ENCODE data around the gene OR4F15. TPM values are rescaled to one million over a fixed set of nuclear protein-coding genes. Genes with fewer than 3 reads are reported as not detected.
"Not testable (repeated sequence)": the region's sequence is repeated elsewhere in the genome, so short reads cannot be mapped to it uniquely, and the experiment has no call there.

The OR4F15 gene
- total and polyA plus RNA-seq, 4 donors: not detected

GRCh38 chr15:101780225-101780624 lies 31.8 kb upstream of the OR4F15 start:
- WGBS (ENCODE audit: insufficient coverage): no CpG with 5 or more reads among the region's 1 CpG
- not testable (repeated sequence) for H3K4me3 ChIP-seq (ENCODE audit: low read depth, low read length); H3K9me3 ChIP-seq (ENCODE audit: control insufficient read depth, insufficient read depth, low read length); DNase-seq (ENCODE audit: low read depth in 4 of 6, low spot score in 6 of 6); H3K36me3 ChIP-seq (ENCODE audit: control insufficient read depth, insufficient read depth, low read length); H3K4me1 ChIP-seq (ENCODE audit: control insufficient read depth, insufficient read depth, low read length); H3K27me3 ChIP-seq (ENCODE audit: control insufficient read depth, insufficient read depth, low read length); H3K27ac ChIP-seq (ENCODE audit: low read depth, low read length)

GRCh38 chr15:101781928-101782327 lies 30.1 kb upstream of the OR4F15 start:
- H3K27me3 ChIP-seq (ENCODE audit: control insufficient read depth, insufficient read depth, low read length): no peaks in the 10 kb centered on the region
- WGBS (ENCODE audit: insufficient coverage): 67% methylated on average over 7 of the region's 9 CpGs

GRCh38 chr15:101784644-101785043 lies 27.4 kb upstream of the OR4F15 start:
- no peak overlapping the region for H3K27ac ChIP-seq (ENCODE audit: low read depth, low read length)
- H3K36me3 ChIP-seq (ENCODE audit: control insufficient read depth, insufficient read depth, low read length): no peaks in the 10 kb centered on the region
- H3K27me3 ChIP-seq (ENCODE audit: control insufficient read depth, insufficient read depth, low read length): no peaks in the 10 kb centered on the region
- H3K4me3 ChIP-seq (ENCODE audit: low read depth, low read length): no peak overlapping the region
- no CpG with 5 or more reads among the region's 2 CpGs for WGBS (ENCODE audit: insufficient coverage)
- no peaks in the 10 kb centered on the region for H3K4me1 ChIP-seq (ENCODE audit: control insufficient read depth, insufficient read depth, low read length)
- no peak for DNase-seq (ENCODE audit: low read depth in 4 of 6, low spot score in 6 of 6)
- H3K9me3 ChIP-seq (ENCODE audit: control insufficient read depth, insufficient read depth, low read length): no peaks in the 10 kb centered on the region

More at GRCh38 chr15:101781928-101782327, 30.1 kb upstream of the OR4F15 start:
- Histone ChIP-seq H3K9me3 (ENCODE audit: control insufficient read depth, insufficient read depth, low read length) (no peaks in the 10 kb centered on the region), H3K4me1 (ENCODE audit: control insufficient read depth, insufficient read depth, low read length) (no peaks in the 10 kb centered on the region), H3K36me3 (ENCODE audit: control insufficient read depth, insufficient read depth, low read length) (no peaks in the 10 kb centered on the region), H3K27ac (ENCODE audit: low read depth, low read length) (no peak overlapping the region), H3K4me3 (ENCODE audit: low read depth, low read length) (no peak overlapping the region)
- no peak for DNase-seq (ENCODE audit: low read depth in 4 of 6, low spot score in 6 of 6)

- not testable (repeated sequence) for H3K27me3 ChIP-seq (ENCODE audit: control insufficient read depth, insufficient read depth, low read length); H3K4me1 ChIP-seq (ENCODE audit: control insufficient read depth, insufficient read depth, low read length); H3K27ac ChIP-seq (ENCODE audit: low read depth, low read length); H3K9me3 ChIP-seq (ENCODE audit: control insufficient read depth, insufficient read depth, low read length); DNase-seq (ENCODE audit: low read depth in 4 of 6, low spot score in 6 of 6); H3K36me3 ChIP-seq (ENCODE audit: control insufficient read depth, insufficient read depth, low read length); H3K4me3 ChIP-seq (ENCODE audit: low read depth, low read length)
- WGBS (ENCODE audit: insufficient coverage): no CpG with 5 or more reads among the region's 2 CpGs
Observed at GRCh38 chr15:101786422-101786821, 25.6 kb upstream of the OR4F15 start.

- not testable (repeated sequence) for H3K4me1 ChIP-seq (ENCODE audit: control insufficient read depth, insufficient read depth, low read length); H3K9me3 ChIP-seq (ENCODE audit: control insufficient read depth, insufficient read depth, low read length); H3K27ac ChIP-seq (ENCODE audit: low read depth, low read length); H3K4me3 ChIP-seq (ENCODE audit: low read depth, low read length); H3K27me3 ChIP-seq (ENCODE audit: control insufficient read depth, insufficient read depth, low read length); H3K36me3 ChIP-seq (ENCODE audit: control insufficient read depth, insufficient read depth, low read length); DNase-seq (ENCODE audit: low read depth in 4 of 6, low spot score in 6 of 6)
- WGBS (ENCODE audit: insufficient coverage): 60% methylated on average over 1 of the region's 2 CpGs
Observed at GRCh38 chr15:101788001-101788400, 24.0 kb upstream of the OR4F15 start.

GRCh38 chr15:101788503-101789269 lies 23.3 kb upstream of the OR4F15 start:
- H3K4me3 ChIP-seq (ENCODE audit: low read depth, low read length); H3K4me1 ChIP-seq (ENCODE audit: control insufficient read depth, insufficient read depth, low read length); H3K36me3 ChIP-seq (ENCODE audit: control insufficient read depth, insufficient read depth, low read length); H3K9me3 ChIP-seq (ENCODE audit: control insufficient read depth, insufficient read depth, low read length); DNase-seq (ENCODE audit: low read depth in 4 of 6, low spot score in 6 of 6); H3K27me3 ChIP-seq (ENCODE audit: control insufficient read depth, insufficient read depth, low read length); H3K27ac ChIP-seq (ENCODE audit: low read depth, low read length): not testable (repeated sequence)
- no CpG with 5 or more reads among the region's 5 CpGs for WGBS (ENCODE audit: insufficient coverage)

- H3K36me3 ChIP-seq (ENCODE audit: control insufficient read depth, insufficient read depth, low read length); DNase-seq (ENCODE audit: low read depth in 4 of 6, low spot score in 6 of 6); H3K4me3 ChIP-seq (ENCODE audit: low read depth, low read length); H3K27me3 ChIP-seq (ENCODE audit: control insufficient read depth, insufficient read depth, low read length); H3K9me3 ChIP-seq (ENCODE audit: control insufficient read depth, insufficient read depth, low read length); H3K27ac ChIP-seq (ENCODE audit: low read depth, low read length); H3K4me1 ChIP-seq (ENCODE audit: control insufficient read depth, insufficient read depth, low read length): not testable (repeated sequence)
- no CpG with 5 or more reads among the region's 4 CpGs for WGBS (ENCODE audit: insufficient coverage)
Observed at GRCh38 chr15:101790748-101791147, 21.3 kb upstream of the OR4F15 start.

- not testable (repeated sequence) for H3K4me1 ChIP-seq (ENCODE audit: control insufficient read depth, insufficient read depth, low read length); H3K36me3 ChIP-seq (ENCODE audit: control insufficient read depth, insufficient read depth, low read length); H3K27me3 ChIP-seq (ENCODE audit: control insufficient read depth, insufficient read depth, low read length); H3K9me3 ChIP-seq (ENCODE audit: control insufficient read depth, insufficient read depth, low read length); H3K27ac ChIP-seq (ENCODE audit: low read depth, low read length); H3K4me3 ChIP-seq (ENCODE audit: low read depth, low read length); DNase-seq (ENCODE audit: low read depth in 4 of 6, low spot score in 6 of 6)
- 80% methylated on average over 4 of the region's 7 CpGs for WGBS (ENCODE audit: insufficient coverage)
Observed at GRCh38 chr15:101793981-101794380, 18.0 kb upstream of the OR4F15 start.

- Histone ChIP-seq H3K9me3 (ENCODE audit: control insufficient read depth, insufficient read depth, low read length) (no peaks in the 10 kb centered on the region), H3K4me3 (ENCODE audit: low read depth, low read length) (no peak overlapping the region), H3K4me1 (ENCODE audit: control insufficient read depth, insufficient read depth, low read length) (no peaks in the 10 kb centered on the region), H3K27me3 (ENCODE audit: control insufficient read depth, insufficient read depth, low read length) (no peaks in the 10 kb centered on the region), H3K36me3 (ENCODE audit: control insufficient read depth, insufficient read depth, low read length) (no peaks in the 10 kb centered on the region), H3K27ac (ENCODE audit: low read depth, low read length) (no peak overlapping the region)
- no CpG with 5 or more reads among the region's 1 CpG for whole genome bisulfite sequencing (ENCODE audit: insufficient coverage)
- DNase-seq (ENCODE audit: low read depth in 4 of 6, low spot score in 6 of 6): no peak
Observed at GRCh38 chr15:101795455-101795854, 16.5 kb upstream of the OR4F15 start.

DNA sequence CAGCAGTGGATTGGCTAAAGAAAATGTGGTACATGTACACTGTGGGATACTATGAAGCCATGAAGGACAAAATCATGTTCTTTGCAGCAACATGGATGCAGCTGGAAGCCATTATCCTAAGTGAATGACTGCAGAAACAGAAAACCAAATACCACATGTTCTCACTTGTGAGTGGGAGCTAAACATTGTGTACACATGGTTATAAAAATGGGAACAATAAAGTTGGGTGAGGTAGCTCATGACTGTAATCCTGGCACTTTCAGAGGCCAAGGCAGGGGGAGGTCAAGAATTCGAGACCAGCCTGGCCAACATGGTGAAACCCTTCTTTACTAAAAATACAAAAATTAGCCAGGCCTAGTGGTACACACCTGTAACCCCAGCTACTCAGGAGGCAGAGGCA lies 12.3 kb upstream of the OR4F15 start:
- Histone ChIP-seq H3K27ac (ENCODE audit: low read depth, low read length) (no peak overlapping the region), H3K9me3 (ENCODE audit: control insufficient read depth, insufficient read depth, low read length) (no peaks in the 10 kb centered on the region), H3K27me3 (ENCODE audit: control insufficient read depth, insufficient read depth, low read length) (no peaks in the 10 kb centered on the region), H3K4me1 (ENCODE audit: control insufficient read depth, insufficient read depth, low read length) (no peaks in the 10 kb centered on the region), H3K4me3 (ENCODE audit: low read depth, low read length) (no peak overlapping the region), H3K36me3 (ENCODE audit: control insufficient read depth, insufficient read depth, low read length) (no peaks in the 10 kb centered on the region)
- no CpG with 5 or more reads among the region's 1 CpG for WGBS (ENCODE audit: insufficient coverage)
- no peak for DNase-seq (ENCODE audit: low read depth in 4 of 6, low spot score in 6 of 6)

All from spinal cord (tissue), 10 donors.